Kidney (tissue), 14 donors: ENCODE data around the gene ABCA10. TPM values are rescaled to one million over a fixed set of nuclear protein-coding genes. Genes with fewer than 3 reads are reported as not detected.

Experiments
- DNase-seq, 5 donors: peaks; one replicate each; pipeline ENCODE4 v3.0.0-alpha.2; 2013 to 2020
- FAIRE-seq: peaks from 2 replicates; lab custom pipeline; 2012; peaks lifted over from hg19 to GRCh38; lab: Jason Lieb, UNC
- H3K27ac ChIP-seq, 2 donors: one replicate each; pipeline ENCODE4 v1.7.0; 2013; ENCODE audit warnings: low read depth in 2 of 2, low read length in 2 of 2, inconsistent platforms in 1 of 2
- H3K27me3 ChIP-seq: one replicate; pipeline ENCODE4 v1.7.1; 2013; ENCODE audit warnings: low read length, inconsistent platforms; ENCODE audit not compliant: control insufficient read depth, insufficient read depth
- H3K36me3 ChIP-seq, 3 donors: one replicate each; pipeline versions ENCODE4 v1.7.0 to v1.7.1; 2013; ENCODE audit warnings: low read length in 3 of 3, control low read depth in 1 of 3, inconsistent platforms in 1 of 3; ENCODE audit not compliant: insufficient read depth in 3 of 3, control insufficient read depth in 2 of 3
- H3K4me1 ChIP-seq, 3 donors: one replicate each; pipeline versions ENCODE4 v1.7.0 to v1.7.1; 2013; ENCODE audit warnings: low read length in 3 of 3, inconsistent platforms in 1 of 3, low read depth in 1 of 3; ENCODE audit not compliant: control insufficient read depth in 2 of 3, insufficient read depth in 2 of 3
- H3K4me3 ChIP-seq, 3 donors: one replicate each; pipeline versions ENCODE4 v1.7.0 to v1.8.1; 2013; ENCODE audit warnings: low read length in 3 of 3, control low read depth in 1 of 3, inconsistent platforms in 1 of 3
- H3K9ac ChIP-seq, 3 donors: one replicate each; pipeline versions ENCODE4 v1.7.0 to v1.7.1; 2013; ENCODE audit warnings: low read length in 3 of 3, control low read depth in 1 of 3, inconsistent platforms in 1 of 3
- H3K9me3 ChIP-seq, 3 donors: one replicate each; pipeline versions ENCODE4 v1.7.0 to v1.7.1; 2013; ENCODE audit warnings: low read length in 3 of 3, control low read depth in 1 of 3, inconsistent platforms in 1 of 3; ENCODE audit not compliant: control insufficient read depth in 2 of 3, insufficient read depth in 1 of 3
- intact Hi-C: fragments of 100-400 bp; cut with DNase I; formaldehyde crosslinking; loops from one replicate; pipeline ENCODE4 v1.11.1; 2022
- polyA plus RNA-seq: library from polyadenylated mRNA; stranded (reverse); fragments of 350-450 nt; fragmentation: Illumina TruSeq; extraction: RNeasy Lipid Tissue Mini Kit (QIAGEN cat#74804); gene quantifications from one replicate; pipeline ENCODE4 v1.2.3, GENCODE V29; 2014; ENCODE audit warnings: low read depth, low replicate concordance; ENCODE audit not compliant: insufficient read depth
- total RNA-seq: library from RNA; stranded (reverse); fragmentation: NEBNext Ultra II Directional; extraction: Animal tissue kit (Norgen Biotek cat#: 25700); gene quantifications from one replicate; pipeline ENCODE4 v1.2.1, GENCODE V29; 2021
- TF ChIP-seq, protein P1 (sequence below): IDR thresholded peaks from 3 replicates; pipeline ENCODE4 v1.5.1; 2012; ENCODE audit warnings: mild to moderate bottlenecking, moderate library complexity, borderline replicate concordance; ENCODE audit not compliant: insufficient read depth; ENCODE audit errors: extremely low read depth
- donor health status: control.
- donor health status: control.
- donor health status: control.
- donor health status: control.
- donor health status: control.
- donor health status: DM: yes; HTN: yes; CAD: no.
- donor health status: Normal renal cell carcinoma (clear cell type).

ABCA10 gene
- total and polyA plus RNA-seq, 2 donors from 2014 or later: 2.1 to 4.2 TPM

DNA sequence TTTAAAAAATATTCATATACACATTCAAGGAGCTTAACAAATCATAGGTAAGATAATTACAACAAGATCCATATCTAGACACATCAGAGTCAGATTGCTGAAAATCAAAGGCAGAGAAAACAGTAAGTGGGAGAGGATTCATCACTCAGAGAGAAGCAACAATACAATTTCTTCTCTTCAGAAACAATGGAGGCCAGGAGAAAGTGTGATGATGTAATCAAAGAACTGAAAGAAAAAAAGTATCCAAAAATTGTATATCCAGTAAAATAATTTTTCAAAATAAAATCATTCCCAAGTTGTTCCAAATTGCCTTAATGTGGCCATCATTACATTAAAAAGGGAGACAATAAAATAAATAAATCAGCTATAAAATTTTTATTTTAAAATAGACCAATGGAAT lies 69.2 kb downstream of the ABCA10 start:
- Histone ChIP-seq H3K27me3 (no peaks in the 10 kb centered on the region), H3K9ac (no peak overlapping the region), H3K4me3 (no peak overlapping the region), H3K27ac (no peak overlapping the region), H3K36me3 (no peaks in the 10 kb centered on the region), H3K4me1 (no peaks in the 10 kb centered on the region), H3K9me3 (no peaks in the 10 kb centered on the region)
- DNase-seq (no peak), FAIRE-seq (no peak)
- TF ChIP-seq, protein P1, sequence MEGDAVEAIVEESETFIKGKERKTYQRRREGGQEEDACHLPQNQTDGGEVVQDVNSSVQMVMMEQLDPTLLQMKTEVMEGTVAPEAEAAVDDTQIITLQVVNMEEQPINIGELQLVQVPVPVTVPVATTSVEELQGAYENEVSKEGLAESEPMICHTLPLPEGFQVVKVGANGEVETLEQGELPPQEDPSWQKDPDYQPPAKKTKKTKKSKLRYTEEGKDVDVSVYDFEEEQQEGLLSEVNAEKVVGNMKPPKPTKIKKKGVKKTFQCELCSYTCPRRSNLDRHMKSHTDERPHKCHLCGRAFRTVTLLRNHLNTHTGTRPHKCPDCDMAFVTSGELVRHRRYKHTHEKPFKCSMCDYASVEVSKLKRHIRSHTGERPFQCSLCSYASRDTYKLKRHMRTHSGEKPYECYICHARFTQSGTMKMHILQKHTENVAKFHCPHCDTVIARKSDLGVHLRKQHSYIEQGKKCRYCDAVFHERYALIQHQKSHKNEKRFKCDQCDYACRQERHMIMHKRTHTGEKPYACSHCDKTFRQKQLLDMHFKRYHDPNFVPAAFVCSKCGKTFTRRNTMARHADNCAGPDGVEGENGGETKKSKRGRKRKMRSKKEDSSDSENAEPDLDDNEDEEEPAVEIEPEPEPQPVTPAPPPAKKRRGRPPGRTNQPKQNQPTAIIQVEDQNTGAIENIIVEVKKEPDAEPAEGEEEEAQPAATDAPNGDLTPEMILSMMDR: no peak
- intact Hi-C loops: no loop called here

DNA sequence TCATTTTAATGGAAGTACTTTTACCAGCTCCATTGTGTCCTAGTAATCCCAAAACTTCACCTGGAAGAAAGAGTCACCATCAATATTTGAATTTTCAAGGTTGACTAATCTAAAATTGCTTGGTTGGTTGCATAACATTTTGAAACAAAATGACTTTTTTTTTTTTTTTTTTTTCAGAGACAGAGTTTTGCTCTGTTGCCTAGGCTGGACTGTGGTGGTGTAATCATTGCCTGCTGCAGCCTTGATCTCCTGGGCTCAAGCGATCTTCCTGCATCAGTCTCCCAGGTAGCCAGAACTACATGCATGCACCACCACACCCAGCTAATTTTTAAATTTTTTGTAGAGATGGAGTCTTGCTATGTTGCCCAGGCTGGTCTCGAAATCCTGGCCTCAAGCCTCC lies 74.4 kb downstream of the ABCA10 start:
- H3K4me1 ChIP-seq: no peaks in the 10 kb centered on the region
- intact Hi-C loops: no loop called here
- no peaks in the 10 kb centered on the region for H3K9me3 ChIP-seq
- FAIRE-seq (no peak), DNase-seq (no peak)
- no peak overlapping the region for H3K27ac ChIP-seq
- no peaks in the 10 kb centered on the region for H3K27me3 ChIP-seq
- TF ChIP-seq, protein P1: no peak
- no peak overlapping the region for H3K9ac ChIP-seq
- peaks cover 0 to 11% (median 0%) of the 10 kb centered on the region in 3 donors for H3K36me3 ChIP-seq
- no peak overlapping the region for H3K4me3 ChIP-seq

DNA sequence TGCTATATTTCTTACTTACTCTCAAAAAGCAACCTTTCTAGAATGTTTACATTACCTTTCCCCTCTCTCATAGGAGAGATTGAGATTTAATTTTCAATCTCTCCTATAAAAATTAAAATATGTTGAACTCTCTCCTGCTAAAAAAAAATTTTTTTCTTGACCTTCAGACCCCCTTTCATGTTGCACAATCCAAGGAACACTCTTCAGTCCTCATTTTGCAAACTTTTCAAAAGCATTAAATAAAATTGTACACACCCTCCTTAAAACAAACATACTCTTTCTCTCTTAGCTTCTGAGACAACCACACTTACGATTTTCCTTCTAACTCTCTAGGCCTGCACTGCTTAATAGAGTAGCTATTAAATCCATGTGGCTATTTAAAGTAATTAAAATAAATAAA lies 78.3 kb downstream of the ABCA10 start:
- Histone ChIP-seq H3K4me1 (no peaks in the 10 kb centered on the region), H3K36me3 (peaks cover 0 to 17% (median 0%) of the 10 kb centered on the region in 3 donors), H3K9ac (no peak overlapping the region), H3K4me3 (no peak overlapping the region), H3K9me3 (no peaks in the 10 kb centered on the region), H3K27ac (no peak overlapping the region), H3K27me3 (no peaks in the 10 kb centered on the region)
- FAIRE-seq (no peak), DNase-seq (no peak)
- TF ChIP-seq, protein P1: no peak
- intact Hi-C loops: no loop called here

DNA sequence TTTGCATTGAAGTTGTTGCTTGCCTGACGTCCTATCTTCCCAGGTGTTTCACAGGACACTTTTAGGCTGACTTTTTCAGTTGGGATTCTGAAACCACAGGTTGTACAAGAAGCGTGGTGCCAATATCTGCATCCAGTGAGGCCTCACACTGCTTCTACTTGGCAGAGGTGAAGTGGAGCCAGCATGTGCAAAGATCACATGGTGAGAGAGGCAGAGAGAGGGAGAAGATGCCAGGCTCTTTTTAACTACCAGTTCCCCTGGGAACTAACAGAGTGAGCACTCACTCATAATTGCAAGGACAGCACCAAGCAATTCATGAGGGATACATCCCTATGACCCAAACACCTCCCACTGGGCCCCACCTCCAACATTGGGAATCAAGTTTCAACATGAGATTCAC lies 81.2 kb downstream of the ABCA10 start:
- Histone ChIP-seq H3K4me3 (no peak overlapping the region), H3K36me3 (peaks cover 0 to 12% (median 0%) of the 10 kb centered on the region in 3 donors), H3K9me3 (no peaks in the 10 kb centered on the region), H3K4me1 (no peaks in the 10 kb centered on the region), H3K27ac (no peak overlapping the region), H3K27me3 (no peaks in the 10 kb centered on the region), H3K9ac (no peak overlapping the region)
- DNase-seq (no peak), FAIRE-seq (no peak)
- TF ChIP-seq, protein P1: no peak
- intact Hi-C loops: no loop called here
